Measurements from ENCODE around the gene OSBPL10. TPM values are rescaled to one million over a fixed set of nuclear protein-coding genes. Genes with fewer than 3 reads are reported as not detected.

The OSBPL10 gene
- total RNA-seq, 1 donor = 15.0 TPM

DNA sequence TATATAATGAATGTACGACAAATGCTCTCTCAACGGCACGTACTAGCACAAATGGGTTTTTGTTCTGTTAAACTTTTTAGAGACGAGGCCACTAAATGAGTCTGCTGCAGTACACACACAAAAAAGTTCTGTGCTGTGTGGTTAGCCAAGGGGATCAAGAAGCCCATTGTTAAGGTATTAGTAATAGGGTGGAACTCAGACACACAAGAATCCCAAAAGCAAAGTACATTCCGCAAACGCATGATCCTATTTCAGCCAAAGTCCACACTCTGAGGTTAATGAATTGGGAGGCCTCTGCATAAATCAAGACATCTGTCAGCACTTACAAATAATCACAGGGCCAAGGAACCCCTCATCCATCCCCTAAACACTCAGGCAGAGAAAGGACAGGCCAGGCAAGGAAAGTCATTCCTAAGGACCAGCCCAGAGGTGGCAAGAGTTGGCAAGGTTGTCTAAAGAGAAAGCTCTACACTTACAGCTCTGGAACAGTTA, 12.1 kb downstream of the OSBPL10 start:
- DNase-seq (ENCODE audit: low read depth) = peak; percentile 97
- TF ChIP-seq, protein P1, sequence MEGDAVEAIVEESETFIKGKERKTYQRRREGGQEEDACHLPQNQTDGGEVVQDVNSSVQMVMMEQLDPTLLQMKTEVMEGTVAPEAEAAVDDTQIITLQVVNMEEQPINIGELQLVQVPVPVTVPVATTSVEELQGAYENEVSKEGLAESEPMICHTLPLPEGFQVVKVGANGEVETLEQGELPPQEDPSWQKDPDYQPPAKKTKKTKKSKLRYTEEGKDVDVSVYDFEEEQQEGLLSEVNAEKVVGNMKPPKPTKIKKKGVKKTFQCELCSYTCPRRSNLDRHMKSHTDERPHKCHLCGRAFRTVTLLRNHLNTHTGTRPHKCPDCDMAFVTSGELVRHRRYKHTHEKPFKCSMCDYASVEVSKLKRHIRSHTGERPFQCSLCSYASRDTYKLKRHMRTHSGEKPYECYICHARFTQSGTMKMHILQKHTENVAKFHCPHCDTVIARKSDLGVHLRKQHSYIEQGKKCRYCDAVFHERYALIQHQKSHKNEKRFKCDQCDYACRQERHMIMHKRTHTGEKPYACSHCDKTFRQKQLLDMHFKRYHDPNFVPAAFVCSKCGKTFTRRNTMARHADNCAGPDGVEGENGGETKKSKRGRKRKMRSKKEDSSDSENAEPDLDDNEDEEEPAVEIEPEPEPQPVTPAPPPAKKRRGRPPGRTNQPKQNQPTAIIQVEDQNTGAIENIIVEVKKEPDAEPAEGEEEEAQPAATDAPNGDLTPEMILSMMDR (IDR thresholded peaks at IDR 0.05; ENCODE audit: insufficient read depth, low read length) = no peak
- H3K4me3 ChIP-seq (ENCODE audit: low read depth, low read length) = peak overlapping the region; percentile 41

DNA sequence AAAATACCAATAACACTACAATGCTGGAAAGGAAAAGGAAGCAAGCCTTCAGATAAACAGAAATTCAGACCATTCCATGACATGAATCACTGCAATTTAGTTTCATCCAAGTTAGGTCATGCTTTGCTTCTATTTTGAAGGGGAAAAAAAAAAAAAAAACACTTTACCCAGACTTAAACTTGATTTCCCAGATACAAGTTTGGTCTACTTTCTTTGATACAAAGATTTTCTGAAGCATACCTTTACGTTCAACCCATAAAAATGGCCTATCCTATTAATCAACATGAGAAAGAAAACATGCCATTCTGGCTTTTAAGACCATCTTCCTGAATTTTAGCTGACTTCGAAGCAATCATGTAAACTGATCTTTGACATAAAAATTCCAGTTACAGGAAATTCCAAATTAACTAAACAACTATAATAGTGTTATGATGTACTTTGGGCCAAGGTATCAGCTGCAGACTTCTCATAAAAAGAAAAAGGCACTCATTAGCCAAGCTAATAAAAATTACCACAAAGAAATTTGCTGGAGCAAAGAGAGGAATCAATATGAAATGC, 12.6 kb downstream of the OSBPL10 start:
- peak; percentile 84 for DNase-seq (ENCODE audit: low read depth)
- TF ChIP-seq, protein P1 (IDR thresholded peaks at IDR 0.05; ENCODE audit: insufficient read depth, low read length) = no peak
- peak overlapping the region; percentile 41 for H3K4me3 ChIP-seq (ENCODE audit: low read depth, low read length)

DNA sequence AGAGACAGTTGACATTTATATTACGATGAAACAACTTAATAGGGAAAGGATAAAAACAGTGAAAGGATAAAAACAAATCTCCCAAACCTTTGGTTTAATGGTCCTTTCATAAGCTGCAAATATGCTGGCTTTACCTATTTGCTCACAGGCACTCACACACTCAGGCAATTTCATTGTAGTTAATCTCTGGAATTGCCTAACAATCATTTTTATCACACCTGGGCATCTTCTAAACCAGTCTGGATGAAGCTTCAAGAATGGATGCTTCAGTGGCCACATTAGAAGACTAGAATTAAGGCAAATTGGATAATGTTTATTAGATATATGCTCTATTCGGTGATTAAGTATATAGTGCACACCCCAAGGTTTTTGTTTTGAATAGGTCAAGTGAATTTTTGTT, 13.5 kb downstream of the OSBPL10 start:
- TF ChIP-seq, protein P1 (IDR thresholded peaks at IDR 0.05; ENCODE audit: insufficient read depth, low read length) = no peak
- no peak overlapping the region for H3K4me3 ChIP-seq (ENCODE audit: low read depth, low read length)
- DNase-seq (ENCODE audit: low read depth) = no peak

DNA sequence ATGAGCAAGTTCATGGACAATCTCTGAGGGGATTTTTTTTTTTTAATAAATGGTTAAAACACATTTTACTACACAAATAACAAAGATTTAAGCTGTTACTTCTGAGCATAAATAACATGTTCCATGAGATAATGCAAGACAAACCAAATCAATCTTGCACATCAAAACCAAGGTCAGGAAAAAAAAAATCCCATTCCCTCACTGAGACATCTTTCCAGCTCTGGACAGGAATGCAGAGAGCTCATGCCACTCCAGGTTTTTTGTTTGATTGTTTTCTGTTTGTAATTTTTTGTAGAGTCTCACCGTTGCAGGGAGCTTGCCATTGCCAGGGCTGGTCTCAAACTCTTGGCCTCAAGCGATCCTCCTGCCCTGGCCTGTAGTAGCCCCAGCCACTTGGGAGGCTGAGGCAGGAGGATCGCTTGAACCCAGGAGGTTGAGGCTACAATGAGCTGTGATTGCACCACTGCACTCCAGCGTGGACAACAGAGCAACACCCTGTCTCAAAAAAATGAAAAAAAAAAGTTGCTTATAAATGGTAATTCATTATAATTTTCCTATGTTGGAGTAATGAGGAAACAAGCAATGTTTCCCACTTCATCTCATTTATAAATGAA, 14.0 kb downstream of the OSBPL10 start:
- TF ChIP-seq, protein P1 (IDR thresholded peaks at IDR 0.05; ENCODE audit: insufficient read depth, low read length) = no peak
- DNase-seq (ENCODE audit: low read depth) = no peak
- no peak overlapping the region for H3K4me3 ChIP-seq (ENCODE audit: low read depth, low read length)

DNA sequence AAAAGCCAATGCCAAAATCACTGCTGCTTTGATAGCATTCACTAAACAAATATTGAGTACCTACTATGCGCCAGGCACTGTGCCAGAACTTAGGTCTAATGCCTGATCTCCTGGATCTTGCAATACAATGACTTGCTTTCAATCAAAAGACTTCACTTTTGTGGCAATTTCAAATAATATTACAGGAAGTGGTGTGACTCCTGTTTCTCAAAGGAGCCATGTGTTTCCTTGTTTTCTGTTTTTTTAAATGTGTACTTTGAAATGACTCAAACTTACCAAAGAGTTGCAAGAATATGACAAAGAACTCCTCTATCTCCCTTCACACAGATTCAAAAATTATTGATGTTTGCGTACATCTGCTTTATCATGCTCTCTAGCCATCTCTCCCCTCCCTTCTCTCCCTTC, 18.3 kb downstream of the OSBPL10 start:
- no peak overlapping the region for H3K4me3 ChIP-seq (ENCODE audit: low read depth, low read length)
- TF ChIP-seq, protein P1 (IDR thresholded peaks at IDR 0.05; ENCODE audit: insufficient read depth, low read length) = no peak
- no peak for DNase-seq (ENCODE audit: low read depth)

DNA sequence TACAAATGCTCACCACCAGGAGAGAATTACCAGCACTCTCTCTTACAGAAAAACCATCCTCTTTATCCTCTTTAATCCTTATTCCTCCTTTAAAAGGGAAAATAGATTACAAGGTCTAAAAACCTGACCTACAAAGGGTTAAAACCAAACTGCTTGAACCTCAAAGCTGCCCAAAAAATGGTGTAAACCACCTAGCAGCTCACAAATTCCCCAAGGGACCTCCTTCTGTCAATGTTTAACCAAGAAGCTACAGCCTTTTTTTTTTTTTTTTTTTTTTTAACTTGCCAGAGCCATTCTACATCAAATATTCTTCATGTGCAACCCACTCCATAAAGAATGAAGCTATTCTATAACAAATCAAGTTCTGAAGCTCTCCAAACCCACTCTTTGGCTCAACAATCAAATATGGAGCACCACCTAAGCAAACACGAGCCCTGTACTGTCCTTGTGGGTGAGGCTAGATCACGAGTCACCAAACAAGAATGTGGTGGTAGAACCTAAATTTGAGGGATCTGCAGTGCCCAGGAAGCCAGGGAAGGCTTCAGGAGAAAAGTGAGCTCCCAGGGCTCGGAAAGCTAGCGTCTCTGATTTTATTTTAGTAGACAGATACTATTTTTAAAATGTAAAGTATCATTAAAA, 20.1 kb downstream of the OSBPL10 start:
- DNase-seq (ENCODE audit: low read depth) = peak; percentile 67

More for the DNA sequence above, 20.1 kb downstream of the OSBPL10 start:
- no peak overlapping the region for H3K4me3 ChIP-seq (ENCODE audit: low read depth, low read length)
- TF ChIP-seq, protein P1 (IDR thresholded peaks at IDR 0.05; ENCODE audit: insufficient read depth, low read length) = no peak

Data from fibroblast of the aortic adventitia (primary cell).